HG03575 (cell line): ENCODE data around the gene MBD3L4.
"Not testable (repeated sequence)": the region's sequence is repeated elsewhere in the genome, so short reads cannot be mapped to it uniquely, and the experiment has no call there.

Source experiments
- ATAC-seq: cut with Tn5 transposase; IDR thresholded peaks from one replicate; pipeline ENCODE4 v1.9.1; 2021; ENCODE audit not compliant: unreplicated experiment, insufficient number of reproducible peaks, low FRiP score; ENCODE audit errors: extremely low read depth

MBD3L4 gene

DNA sequence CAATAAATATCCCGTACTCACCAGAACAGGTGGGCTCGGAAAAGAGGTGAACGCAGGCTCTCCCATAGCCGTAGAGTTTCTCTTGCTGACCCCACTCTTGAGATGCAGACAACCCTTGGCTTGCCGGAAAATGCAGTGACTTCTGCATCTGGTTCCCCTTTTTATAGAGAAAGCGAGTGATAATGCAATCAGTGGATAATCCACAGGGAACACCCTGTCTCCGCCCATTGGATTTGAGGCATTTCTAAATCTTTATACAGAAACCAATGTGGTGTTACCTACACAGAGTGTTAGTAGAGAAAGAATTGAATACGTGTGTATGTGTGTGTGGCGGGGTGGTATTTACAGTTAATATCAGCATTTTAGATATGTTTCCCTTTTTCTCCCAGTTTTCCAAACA is at the start of gene MBD3L4:
MBD3L4 (minus strand) TSS at position 101 of the 400 bp plus-strand sequence; CDS start at position 66, 35 bp downstream.
- not testable (repeated sequence) for ATAC-seq

DNA sequence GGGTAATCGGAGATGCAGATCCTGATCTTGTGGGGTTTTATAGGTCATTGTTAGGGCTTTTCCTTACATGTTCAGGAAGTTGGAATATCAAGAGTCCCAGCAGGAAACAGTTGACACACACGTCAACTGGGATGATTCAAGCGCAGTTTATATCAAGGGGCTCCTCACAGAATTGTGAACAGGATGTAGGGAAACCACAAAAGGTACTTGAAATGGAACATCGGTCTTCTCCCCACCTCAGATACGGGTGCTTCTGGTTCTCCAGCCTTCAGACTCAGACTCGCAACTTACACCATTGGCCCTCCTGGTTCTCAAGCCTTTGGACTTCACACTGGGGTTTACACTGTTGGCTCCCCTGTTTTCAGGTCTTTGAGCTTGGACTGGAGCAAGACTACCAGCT is 49.0 kb upstream of the MBD3L4 start:
- no peak for ATAC-seq

DNA sequence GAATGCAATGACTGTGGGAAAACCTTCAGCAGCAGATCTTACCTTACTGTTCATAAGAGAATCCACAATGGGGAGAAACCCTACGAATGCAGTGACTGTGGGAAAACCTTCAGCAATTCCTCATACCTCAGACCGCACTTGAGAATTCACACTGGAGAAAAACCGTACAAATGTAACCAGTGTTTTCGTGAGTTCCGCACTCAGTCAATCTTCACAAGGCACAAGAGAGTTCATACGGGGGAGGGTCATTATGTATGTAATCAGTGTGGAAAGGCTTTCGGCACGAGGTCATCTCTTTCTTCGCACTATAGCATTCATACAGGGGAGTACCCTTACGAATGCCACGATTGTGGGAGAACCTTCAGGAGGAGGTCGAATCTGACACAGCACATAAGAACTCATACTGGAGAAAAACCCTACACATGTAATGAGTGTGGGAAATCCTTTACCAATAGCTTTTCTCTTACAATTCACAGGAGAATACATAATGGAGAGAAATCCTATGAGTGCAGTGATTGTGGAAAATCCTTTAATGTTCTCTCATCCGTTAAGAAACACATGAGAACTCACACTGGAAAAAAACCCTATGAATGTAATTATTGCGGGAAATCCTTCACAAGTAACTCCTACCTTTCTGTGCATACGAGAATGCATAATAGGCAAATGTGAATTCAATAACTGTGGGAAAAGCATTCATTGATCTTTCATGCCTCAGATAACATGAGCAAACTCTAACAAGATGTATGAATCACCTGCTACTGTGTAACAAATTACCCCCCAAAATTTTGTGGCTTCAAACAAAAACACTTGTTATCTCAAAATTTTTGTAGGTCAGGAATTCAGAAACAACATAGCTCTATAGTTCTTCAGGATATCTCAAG is 43.3 kb upstream of the MBD3L4 start:
- ATAC-seq, result no peak

DNA sequence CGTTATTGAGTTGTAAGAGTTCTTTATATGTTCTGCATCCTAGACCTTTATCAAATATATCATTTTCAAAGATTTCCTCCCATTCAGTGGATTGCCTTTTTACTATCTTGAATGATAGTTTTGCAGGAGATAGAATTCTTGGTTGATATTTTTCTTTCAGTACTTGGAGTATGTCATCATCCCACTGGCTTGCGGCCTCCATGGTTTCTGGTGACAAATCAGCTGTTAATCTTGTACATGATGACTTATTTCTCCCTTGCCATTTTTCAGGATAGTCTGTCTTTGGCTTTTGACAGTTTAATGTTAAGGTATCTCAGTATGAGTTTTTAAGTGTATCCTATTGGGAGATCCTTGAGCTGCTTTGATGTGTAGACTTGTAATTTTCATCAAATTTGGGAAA is 38.0 kb upstream of the MBD3L4 start:
- no peak for ATAC-seq

DNA sequence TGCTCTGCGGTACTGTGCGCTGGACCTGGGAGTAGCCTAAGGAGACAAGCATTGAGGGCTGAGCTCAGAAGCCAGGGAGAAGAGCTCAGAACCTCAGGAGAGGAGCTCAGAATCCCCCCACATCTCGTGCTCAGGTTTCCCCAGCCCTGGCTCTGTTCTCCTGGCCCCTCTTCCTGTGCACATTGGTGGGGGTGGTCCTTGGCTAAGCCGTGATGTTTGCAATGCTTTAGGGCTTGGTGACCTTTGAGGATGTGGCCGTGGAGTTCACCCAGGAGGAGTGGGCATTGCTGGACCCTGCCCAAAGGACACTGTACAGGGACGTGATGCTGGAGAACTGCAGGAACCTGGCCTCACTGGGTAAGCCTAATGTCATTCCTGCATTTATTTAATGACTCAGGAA is 36.2 kb upstream of the MBD3L4 start:
- no peak for ATAC-seq

DNA sequence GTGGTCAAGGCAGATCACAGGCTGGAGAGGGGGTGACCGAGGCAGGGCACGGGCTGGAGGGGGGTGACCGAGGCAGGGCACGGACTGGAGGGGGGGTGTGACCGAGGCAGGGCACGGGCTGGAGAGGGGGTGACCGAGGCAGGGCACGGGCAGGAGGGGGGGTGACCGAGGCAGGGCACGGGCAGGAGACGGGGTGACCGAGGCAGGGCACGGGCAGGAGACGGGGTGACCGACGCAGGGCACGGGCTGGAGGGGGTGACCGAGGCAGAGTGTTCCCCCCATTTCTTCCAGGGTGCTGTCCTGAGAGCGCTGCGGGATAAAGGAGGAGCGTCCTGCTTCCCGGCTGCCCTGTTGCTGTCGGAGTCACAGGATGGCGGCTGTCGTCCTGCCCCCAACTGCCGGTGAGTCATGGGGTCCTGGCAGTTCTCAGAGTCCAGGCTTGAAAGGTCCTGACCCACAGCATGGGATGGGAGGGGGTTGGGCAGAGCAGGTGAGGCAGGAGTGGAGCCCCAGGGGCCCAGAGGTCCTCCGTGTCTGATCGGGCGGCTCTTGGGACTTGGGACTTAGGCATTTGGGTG is 34.8 kb upstream of the MBD3L4 start:
- no peak for ATAC-seq

GRCh38 chr19:7072541-7072940 is 32.6 kb upstream of the MBD3L4 start:
- ATAC-seq, result no peak

- ATAC-seq, result no peak
Measured at GRCh38 chr19:7069904-7070226, 29.9 kb upstream of the MBD3L4 start.

- peak; percentile 69 for ATAC-seq
Measured at GRCh38 chr19:7069042-7069903, 29.3 kb upstream of the MBD3L4 start, which contains the start of gene ZNF557. ZNF557 (plus strand) TSS chr19:7069703; CDS start chr19:7075075, 5,372 bp downstream.

DNA sequence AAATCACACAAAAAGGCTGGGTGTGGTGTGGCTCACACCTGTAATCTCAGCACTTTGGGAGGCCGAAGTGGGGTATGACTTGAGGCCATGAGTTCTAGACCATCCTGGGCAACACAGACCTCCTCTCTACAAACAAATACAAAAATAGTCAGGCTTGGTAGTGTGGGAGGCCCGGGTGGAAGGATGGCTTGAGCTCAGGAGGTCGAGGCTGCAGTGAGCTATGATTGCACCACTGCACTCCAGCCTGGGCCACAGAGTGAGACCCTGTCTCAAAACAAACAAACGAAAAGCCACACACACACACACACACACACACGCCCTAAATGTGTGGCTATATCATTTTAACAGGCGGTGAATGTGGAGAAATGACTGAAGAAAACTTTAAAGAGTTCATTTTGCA is 28.6 kb upstream of the MBD3L4 start:
- no peak for ATAC-seq

- no peak for ATAC-seq
Measured at GRCh38 chr19:7067716-7068115, 27.7 kb upstream of the MBD3L4 start.

DNA sequence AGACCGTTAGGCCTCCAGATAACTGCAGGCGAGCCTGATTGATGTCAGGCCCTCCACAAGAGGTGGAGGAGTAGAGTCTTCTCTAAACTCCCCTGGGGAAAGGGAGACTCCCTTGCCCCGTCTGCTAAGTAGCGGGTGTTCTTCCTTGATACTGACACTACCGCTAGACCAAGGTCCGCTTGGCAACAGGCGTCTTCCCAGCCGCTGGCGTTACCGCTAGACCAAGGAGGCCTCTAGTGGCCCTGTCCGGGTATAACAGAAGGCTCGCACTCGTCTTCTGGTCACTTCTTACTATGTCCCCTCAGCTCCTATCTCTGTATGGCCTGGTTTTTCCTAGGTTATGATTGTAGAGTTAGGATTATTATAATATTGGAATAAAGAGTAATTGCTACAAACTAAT is 27.1 kb upstream of the MBD3L4 start:
- ATAC-seq, result not testable (repeated sequence)

- ATAC-seq, result no peak
Measured at GRCh38 chr19:7063764-7064418, 23.9 kb upstream of the MBD3L4 start.

GRCh38 chr19:7063339-7063738 is 23.4 kb upstream of the MBD3L4 start:
- no peak for ATAC-seq

- ATAC-seq, result not testable (repeated sequence)
Measured at GRCh38 chr19:7059977-7060376, 20.0 kb upstream of the MBD3L4 start.

DNA sequence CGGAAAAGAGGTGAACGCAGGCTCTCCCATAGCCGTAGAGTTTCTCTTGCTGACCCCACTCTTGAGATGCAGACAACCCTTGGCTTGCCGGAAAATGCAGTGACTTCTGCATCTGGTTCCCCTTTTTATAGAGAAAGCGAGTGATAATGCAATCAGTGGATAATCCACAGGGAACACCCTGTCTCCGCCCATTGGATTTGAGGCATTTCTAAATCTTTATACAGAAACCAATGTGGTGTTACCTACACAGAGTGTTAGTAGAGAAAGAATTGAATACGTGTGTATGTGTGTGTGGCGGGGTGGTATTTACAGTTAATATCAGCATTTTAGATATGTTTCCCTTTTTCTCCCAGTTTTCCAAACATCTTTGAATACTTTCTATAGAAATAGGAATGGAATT is 18.6 kb upstream of the MBD3L4 start, which contains the start of gene MBD3L3:
MBD3L3 (minus strand) TSS at position 101 of the 400 bp plus-strand sequence; CDS start at position 30, 71 bp downstream.
- not testable (repeated sequence) for ATAC-seq

GRCh38 chr19:7056371-7056770 is 16.4 kb upstream of the MBD3L4 start:
- not testable (repeated sequence) for ATAC-seq

DNA sequence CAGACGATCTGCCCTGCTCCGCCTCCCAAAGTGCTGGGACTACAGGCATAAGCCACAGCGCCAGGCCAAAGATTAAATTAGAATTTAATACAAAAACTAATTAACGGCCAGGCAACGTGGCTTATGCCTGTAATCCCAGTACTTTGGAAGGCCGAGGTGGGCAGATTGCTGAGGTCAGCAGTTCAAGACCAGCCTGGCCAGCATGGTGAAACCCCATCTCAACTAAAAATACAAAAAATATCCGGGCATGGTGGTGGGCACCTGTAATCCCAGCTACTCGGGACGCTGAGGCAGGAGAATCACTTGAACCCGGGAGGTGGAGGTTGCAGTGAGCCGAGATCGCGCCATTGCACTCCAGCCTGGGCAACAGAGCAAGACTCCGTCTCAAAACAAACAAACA is 15.7 kb upstream of the MBD3L4 start:
- ATAC-seq, result not testable (repeated sequence)
